Cardiac muscle cell (in vitro differentiated cells and primary cell): Measurements from ENCODE around the gene TCEANC2. TPM values are rescaled to one million over a fixed set of nuclear protein-coding genes. Genes with fewer than 3 reads are reported as not detected.

Source experiments
- DNase-seq, 2 donors: peaks; one replicate each; pipeline versions ENCODE4 v3.0.0 to v3.0.0-alpha.2; 2010 to 2017; ENCODE audit warnings: low read depth in 1 of 2, low spot score in 1 of 2
- H3K27ac ChIP-seq: fragments of 200-600 bp; sonication (generic); 2 replicates; pipeline ENCODE4 v1.5.1; 2016
- H3K27me3 ChIP-seq: fragments of 200-600 bp; sonication (generic); 2 replicates; pipeline ENCODE4 v1.6.0; 2016; ENCODE audit warnings: control low read depth
- H3K36me3 ChIP-seq: fragments of 200-600 bp; sonication (generic); 2 replicates; pipeline ENCODE4 v1.5.1; 2016; ENCODE audit warnings: control low read depth
- H3K4me1 ChIP-seq: fragments of 200-600 bp; sonication (generic); 2 replicates; pipeline ENCODE4 v1.8.1; 2017; ENCODE audit warnings: low read depth, mild to moderate bottlenecking, mixed run types
- H3K4me3 ChIP-seq: fragments of 200-600 bp; sonication (generic); 2 replicates; pipeline ENCODE4 v1.5.1; 2016; ENCODE audit warnings: mild to moderate bottlenecking
- H3K9me3 ChIP-seq: fragments of 200-600 bp; sonication (generic); 2 replicates; pipeline ENCODE4 v1.5.1; 2017; ENCODE audit warnings: low read depth, mild to moderate bottlenecking, control low read depth
- polyA plus RNA-seq: library from polyadenylated mRNA; unstranded; fragments of >200 nt; fragmentation: Nextera tagmentation; extraction: Ambion mirVana; gene quantifications from 2 replicates; pipeline ENCODE4 v1.2.1, GENCODE V29; 2016
- total RNA-seq: library from RNA; depleted of rRNA; stranded (reverse); fragments of >200 nt; gene quantifications from 2 replicates; pipeline ENCODE4 v1.2.3, GENCODE V29; 2016
- TF ChIP-seq, protein P1 (sequence below): IDR thresholded peaks from 2 replicates; pipeline ENCODE4 v1.5.1; 2012; ENCODE audit warnings: low read depth, mild to moderate bottlenecking, low read length

Gene TCEANC2
- total and polyA plus RNA-seq, 2 experiments from 2014 or later, result 8.2 to 10.1 TPM

GRCh38 chr1:54009406-54009805, 44.0 kb upstream of the TCEANC2 start:
- H3K4me3 ChIP-seq, result no peak overlapping the region
- H3K4me1 ChIP-seq, result no peaks in the 10 kb centered on the region
- no peak for DNase-seq
- no peaks in the 10 kb centered on the region for H3K36me3 ChIP-seq
- TF ChIP-seq, protein P1, sequence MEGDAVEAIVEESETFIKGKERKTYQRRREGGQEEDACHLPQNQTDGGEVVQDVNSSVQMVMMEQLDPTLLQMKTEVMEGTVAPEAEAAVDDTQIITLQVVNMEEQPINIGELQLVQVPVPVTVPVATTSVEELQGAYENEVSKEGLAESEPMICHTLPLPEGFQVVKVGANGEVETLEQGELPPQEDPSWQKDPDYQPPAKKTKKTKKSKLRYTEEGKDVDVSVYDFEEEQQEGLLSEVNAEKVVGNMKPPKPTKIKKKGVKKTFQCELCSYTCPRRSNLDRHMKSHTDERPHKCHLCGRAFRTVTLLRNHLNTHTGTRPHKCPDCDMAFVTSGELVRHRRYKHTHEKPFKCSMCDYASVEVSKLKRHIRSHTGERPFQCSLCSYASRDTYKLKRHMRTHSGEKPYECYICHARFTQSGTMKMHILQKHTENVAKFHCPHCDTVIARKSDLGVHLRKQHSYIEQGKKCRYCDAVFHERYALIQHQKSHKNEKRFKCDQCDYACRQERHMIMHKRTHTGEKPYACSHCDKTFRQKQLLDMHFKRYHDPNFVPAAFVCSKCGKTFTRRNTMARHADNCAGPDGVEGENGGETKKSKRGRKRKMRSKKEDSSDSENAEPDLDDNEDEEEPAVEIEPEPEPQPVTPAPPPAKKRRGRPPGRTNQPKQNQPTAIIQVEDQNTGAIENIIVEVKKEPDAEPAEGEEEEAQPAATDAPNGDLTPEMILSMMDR, result no peak
- H3K9me3 ChIP-seq, result no peaks in the 10 kb centered on the region
- H3K27me3 ChIP-seq, result no peaks in the 10 kb centered on the region
- H3K27ac ChIP-seq, result no peak overlapping the region

GRCh38 chr1:54010415-54011117, 42.8 kb upstream of the TCEANC2 start:
- H3K36me3 ChIP-seq, result no peaks in the 10 kb centered on the region
- no peak overlapping the region for H3K27ac ChIP-seq
- DNase-seq, result no peak
- no peaks in the 10 kb centered on the region for H3K27me3 ChIP-seq
- no peaks in the 10 kb centered on the region for H3K4me1 ChIP-seq
- TF ChIP-seq, protein P1, result no peak
- H3K9me3 ChIP-seq, result no peaks in the 10 kb centered on the region
- H3K4me3 ChIP-seq, result no peak overlapping the region

- Histone ChIP-seq H3K27ac (no peak overlapping the region), H3K27me3 (no peaks in the 10 kb centered on the region), H3K4me1 (no peaks in the 10 kb centered on the region), H3K9me3 (no peaks in the 10 kb centered on the region), H3K36me3 (no peaks in the 10 kb centered on the region), H3K4me3 (no peak overlapping the region)
- no peak for DNase-seq
- TF ChIP-seq, protein P1, result no peak
Measured at GRCh38 chr1:54011316-54012007, 41.9 kb upstream of the TCEANC2 start.

DNA sequence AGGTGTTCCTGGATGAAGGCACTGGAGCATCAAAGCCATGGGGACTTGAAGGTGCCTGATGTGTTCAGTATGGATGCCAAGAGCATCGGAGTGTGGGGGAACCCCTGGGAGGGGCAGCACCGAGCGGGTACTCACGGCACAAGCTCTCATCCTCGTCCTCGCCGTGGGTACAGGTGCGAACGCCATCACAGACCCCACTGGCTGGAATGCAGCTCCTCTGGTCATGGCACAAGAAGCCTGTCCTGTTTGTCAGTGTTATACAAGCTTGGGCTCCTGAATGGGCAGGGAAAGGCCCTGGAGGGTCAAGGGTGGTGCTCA, 41.4 kb upstream of the TCEANC2 start:
- no peak overlapping the region for H3K4me3 ChIP-seq
- H3K4me1 ChIP-seq, result no peaks in the 10 kb centered on the region
- no peak overlapping the region for H3K27ac ChIP-seq
- no peaks in the 10 kb centered on the region for H3K36me3 ChIP-seq
- DNase-seq, result no peak
- no peaks in the 10 kb centered on the region for H3K27me3 ChIP-seq
- TF ChIP-seq, protein P1, result no peak
- no peaks in the 10 kb centered on the region for H3K9me3 ChIP-seq

- Histone ChIP-seq H3K27ac (no peak overlapping the region), H3K27me3 (no peaks in the 10 kb centered on the region), H3K4me3 (no peak overlapping the region), H3K4me1 (no peaks in the 10 kb centered on the region), H3K36me3 (no peaks in the 10 kb centered on the region), H3K9me3 (no peaks in the 10 kb centered on the region)
- DNase-seq, result no peak
- TF ChIP-seq, protein P1, result no peak
Measured at GRCh38 chr1:54012863-54013262, 40.5 kb upstream of the TCEANC2 start.
